RWPE2 (cell line): ENCODE results near the gene TOMM40.
"Not testable (repeated sequence)": the region's sequence is repeated elsewhere in the genome, so short reads cannot be mapped to it uniquely, and the experiment has no call there.

Experiments
- ATAC-seq: fragments of 200-7000 bp; cut with Tn5 transposase; 3 replicates; pipeline ENCODE4 v1.9.1; 2021; ENCODE audit warnings: low read depth
- DNase-seq: peaks from one replicate; pipeline ENCODE4 v3.0.0-alpha.2; 2020; ENCODE audit warnings: low spot score
- H3K27ac ChIP-seq: fragments of 450-650 bp; 2 replicates; pipeline ENCODE4 v1.5.1; 2017; ENCODE audit warnings: mild to moderate bottlenecking; ENCODE audit not compliant: poor library complexity, severe bottlenecking
- H3K27me3 ChIP-seq: fragments of 250-450 bp; sonication (Bioruptor Pico); 2 replicates; pipeline ENCODE4 v1.5.1; 2021; ENCODE audit warnings: mild to moderate bottlenecking, moderate library complexity; ENCODE audit not compliant: insufficient read depth, poor library complexity, severe bottlenecking
- H3K36me3 ChIP-seq: fragments of 250-450 bp; sonication (Bioruptor Pico); 2 replicates; pipeline ENCODE4 v1.5.1; 2020; ENCODE audit warnings: low read depth, mild to moderate bottlenecking, moderate library complexity
- H3K4me1 ChIP-seq: fragments of 250-450 bp; sonication (Bioruptor Pico); 2 replicates; pipeline ENCODE4 v1.5.1; 2021; ENCODE audit warnings: mild to moderate bottlenecking, moderate library complexity; ENCODE audit not compliant: insufficient read depth, poor library complexity, severe bottlenecking
- H3K4me3 ChIP-seq: fragments of 250-450 bp; sonication (Bioruptor Pico); 2 replicates; pipeline ENCODE4 v1.5.1; 2021; ENCODE audit warnings: mild to moderate bottlenecking, moderate library complexity; ENCODE audit not compliant: severe bottlenecking
- H3K9me3 ChIP-seq: fragments of 250-450 bp; sonication (Bioruptor Pico); 2 replicates; pipeline ENCODE4 v1.5.1; 2021; ENCODE audit warnings: mild to moderate bottlenecking, moderate library complexity; ENCODE audit not compliant: severe bottlenecking
- TF ChIP-seq, protein P1 (sequence below): fragments of 450-650 bp; IDR thresholded peaks from one replicate; pipeline ENCODE4 v1.5.1; 2017; ENCODE audit warnings: mild to moderate bottlenecking, moderate library complexity; ENCODE audit not compliant: poor library complexity, severe bottlenecking

TOMM40 gene

GRCh38 chr19:44878120-44878865 lies 12.8 kb upstream of the TOMM40 start:
- H3K9me3 ChIP-seq, result no peaks in the 10 kb centered on the region
- ATAC-seq, result no peak
- no peak for DNase-seq

GRCh38 chr19:44879309-44880065 lies 11.6 kb upstream of the TOMM40 start:
- ATAC-seq, result no peak
- DNase-seq, result no peak
- Histone ChIP-seq H3K9me3 (no peaks in the 10 kb centered on the region), H3K36me3 (peaks cover 25% of the 10 kb centered on the region), H3K4me3 (no peak overlapping the region), H3K4me1 (peaks cover 3% of the 10 kb centered on the region), H3K27me3 (no peaks in the 10 kb centered on the region), H3K27ac (no peak overlapping the region)
- TF ChIP-seq, protein P1, sequence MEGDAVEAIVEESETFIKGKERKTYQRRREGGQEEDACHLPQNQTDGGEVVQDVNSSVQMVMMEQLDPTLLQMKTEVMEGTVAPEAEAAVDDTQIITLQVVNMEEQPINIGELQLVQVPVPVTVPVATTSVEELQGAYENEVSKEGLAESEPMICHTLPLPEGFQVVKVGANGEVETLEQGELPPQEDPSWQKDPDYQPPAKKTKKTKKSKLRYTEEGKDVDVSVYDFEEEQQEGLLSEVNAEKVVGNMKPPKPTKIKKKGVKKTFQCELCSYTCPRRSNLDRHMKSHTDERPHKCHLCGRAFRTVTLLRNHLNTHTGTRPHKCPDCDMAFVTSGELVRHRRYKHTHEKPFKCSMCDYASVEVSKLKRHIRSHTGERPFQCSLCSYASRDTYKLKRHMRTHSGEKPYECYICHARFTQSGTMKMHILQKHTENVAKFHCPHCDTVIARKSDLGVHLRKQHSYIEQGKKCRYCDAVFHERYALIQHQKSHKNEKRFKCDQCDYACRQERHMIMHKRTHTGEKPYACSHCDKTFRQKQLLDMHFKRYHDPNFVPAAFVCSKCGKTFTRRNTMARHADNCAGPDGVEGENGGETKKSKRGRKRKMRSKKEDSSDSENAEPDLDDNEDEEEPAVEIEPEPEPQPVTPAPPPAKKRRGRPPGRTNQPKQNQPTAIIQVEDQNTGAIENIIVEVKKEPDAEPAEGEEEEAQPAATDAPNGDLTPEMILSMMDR, result no peak

More at GRCh38 chr19:44878120-44878865, 12.8 kb upstream of the TOMM40 start:
- Histone ChIP-seq H3K27ac (no peak overlapping the region), H3K4me3 (no peak overlapping the region), H3K4me1 (peaks cover 3% of the 10 kb centered on the region), H3K27me3 (no peaks in the 10 kb centered on the region), H3K36me3 (peaks cover 33% of the 10 kb centered on the region)
- TF ChIP-seq, protein P1, result no peak

DNA sequence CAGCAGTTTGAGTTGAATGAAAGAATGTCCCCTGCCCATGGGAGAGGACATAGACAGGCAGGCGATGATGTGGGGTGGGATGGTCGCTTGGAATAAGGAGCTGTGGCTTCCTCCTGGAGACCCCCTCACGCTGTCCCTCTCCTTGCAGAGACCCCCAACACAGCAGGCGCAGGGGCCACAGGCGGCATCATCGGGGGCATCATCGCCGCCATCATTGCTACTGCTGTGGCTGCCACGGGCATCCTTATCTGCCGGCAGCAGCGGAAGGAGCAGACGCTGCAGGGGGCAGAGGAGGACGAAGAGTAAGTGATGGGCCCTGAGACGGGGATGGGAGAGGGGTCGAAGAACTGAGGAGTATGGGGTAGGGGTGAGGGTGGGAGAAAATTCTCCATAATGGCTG lies 9.0 kb upstream of the TOMM40 start:
- no peak overlapping the region for H3K27ac ChIP-seq
- H3K9me3 ChIP-seq, result no peaks in the 10 kb centered on the region
- H3K36me3 ChIP-seq, result peaks cover 3% of the 10 kb centered on the region
- H3K27me3 ChIP-seq, result no peaks in the 10 kb centered on the region
- no peaks in the 10 kb centered on the region for H3K4me1 ChIP-seq
- H3K4me3 ChIP-seq, result no peak overlapping the region
- ATAC-seq, result no peak
- DNase-seq, result no peak
- TF ChIP-seq, protein P1, result no peak

GRCh38 chr19:44882619-44883397 lies 8.2 kb upstream of the TOMM40 start:
- not testable (repeated sequence) for H3K27ac ChIP-seq, H3K36me3 ChIP-seq, ATAC-seq, DNase-seq, H3K27me3 ChIP-seq, H3K4me3 ChIP-seq, H3K9me3 ChIP-seq, H3K4me1 ChIP-seq

GRCh38 chr19:44883922-44884321 lies 7.1 kb upstream of the TOMM40 start:
- peaks cover 3% of the 10 kb centered on the region for H3K36me3 ChIP-seq
- DNase-seq, result no peak
- TF ChIP-seq, protein P1, result no peak
- H3K27me3 ChIP-seq, result no peaks in the 10 kb centered on the region
- no peak overlapping the region for H3K27ac ChIP-seq
- no peak overlapping the region for H3K4me3 ChIP-seq
- ATAC-seq, result no peak
- H3K4me1 ChIP-seq, result no peaks in the 10 kb centered on the region
- no peaks in the 10 kb centered on the region for H3K9me3 ChIP-seq
